ENCODE results near the gene KDM6A.

Gene KDM6A

DNA sequence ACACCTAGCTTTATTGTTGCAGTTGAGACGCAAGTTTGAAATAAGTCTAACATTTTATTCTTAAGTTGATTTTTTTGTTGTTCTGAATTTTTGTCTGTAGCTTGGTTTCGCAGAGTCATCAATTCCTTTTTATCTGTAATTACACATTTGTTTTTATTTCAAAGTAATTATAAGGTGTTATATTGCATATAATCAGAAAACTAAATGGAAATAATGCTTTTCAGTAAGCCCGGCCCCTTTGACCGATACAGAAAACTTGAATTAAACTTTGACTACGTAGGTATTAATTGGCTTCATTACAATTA lies 2.1 kb downstream of the KDM6A start:
- H3K4me3 ChIP-seq (ENCODE audit: low read length) = peak overlapping the region; percentile 70
- no peak for DNase-seq (ENCODE audit: low read depth)
- TF ChIP-seq, protein P1, sequence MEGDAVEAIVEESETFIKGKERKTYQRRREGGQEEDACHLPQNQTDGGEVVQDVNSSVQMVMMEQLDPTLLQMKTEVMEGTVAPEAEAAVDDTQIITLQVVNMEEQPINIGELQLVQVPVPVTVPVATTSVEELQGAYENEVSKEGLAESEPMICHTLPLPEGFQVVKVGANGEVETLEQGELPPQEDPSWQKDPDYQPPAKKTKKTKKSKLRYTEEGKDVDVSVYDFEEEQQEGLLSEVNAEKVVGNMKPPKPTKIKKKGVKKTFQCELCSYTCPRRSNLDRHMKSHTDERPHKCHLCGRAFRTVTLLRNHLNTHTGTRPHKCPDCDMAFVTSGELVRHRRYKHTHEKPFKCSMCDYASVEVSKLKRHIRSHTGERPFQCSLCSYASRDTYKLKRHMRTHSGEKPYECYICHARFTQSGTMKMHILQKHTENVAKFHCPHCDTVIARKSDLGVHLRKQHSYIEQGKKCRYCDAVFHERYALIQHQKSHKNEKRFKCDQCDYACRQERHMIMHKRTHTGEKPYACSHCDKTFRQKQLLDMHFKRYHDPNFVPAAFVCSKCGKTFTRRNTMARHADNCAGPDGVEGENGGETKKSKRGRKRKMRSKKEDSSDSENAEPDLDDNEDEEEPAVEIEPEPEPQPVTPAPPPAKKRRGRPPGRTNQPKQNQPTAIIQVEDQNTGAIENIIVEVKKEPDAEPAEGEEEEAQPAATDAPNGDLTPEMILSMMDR (IDR thresholded peaks at IDR 0.05; ENCODE audit: insufficient read depth, low read depth, low read length, missing control alignments) = no peak

DNA sequence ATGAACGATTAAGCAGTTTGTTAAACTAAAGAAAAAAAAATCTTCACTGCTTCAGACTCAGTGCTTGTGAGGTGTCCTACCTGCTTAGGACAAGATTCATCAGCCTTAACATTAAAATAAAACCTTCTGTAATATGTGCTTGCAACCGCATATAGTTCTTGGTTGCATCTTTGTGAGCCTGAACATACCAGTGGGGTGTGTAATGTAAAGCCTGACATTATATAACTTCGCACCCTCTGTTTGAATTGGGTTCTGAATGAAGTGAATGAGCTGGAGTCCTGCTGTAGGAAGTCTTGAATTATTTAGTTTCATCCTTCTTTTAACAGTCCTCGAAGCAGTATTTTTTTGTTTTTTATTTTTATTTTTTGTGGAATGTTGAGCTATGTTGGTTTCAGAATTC lies 3.1 kb downstream of the KDM6A start:
- DNase-seq (ENCODE audit: low read depth) = peak; percentile 43
- peak overlapping the region; percentile 70 for H3K4me3 ChIP-seq (ENCODE audit: low read length)
- TF ChIP-seq, protein P1 (IDR thresholded peaks at IDR 0.05; ENCODE audit: insufficient read depth, low read depth, low read length, missing control alignments) = no peak

DNA sequence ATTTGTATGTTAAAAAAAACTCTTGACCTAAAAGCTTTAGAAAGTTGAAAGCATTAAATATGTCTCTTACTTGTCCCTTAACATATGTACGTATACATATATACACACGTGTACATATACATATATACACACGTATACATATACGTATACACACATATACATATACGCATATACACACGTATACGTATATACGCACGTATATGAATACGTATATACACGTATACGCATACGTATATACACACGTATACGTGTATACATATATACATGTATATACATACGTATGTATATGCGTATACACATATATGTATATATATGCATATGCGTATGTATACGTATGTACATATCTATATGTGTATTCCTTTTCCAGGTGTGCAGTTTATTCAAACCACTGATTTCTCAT lies 3.8 kb downstream of the KDM6A start:
- TF ChIP-seq, protein P1 (IDR thresholded peaks at IDR 0.05; ENCODE audit: insufficient read depth, low read depth, low read length, missing control alignments) = no peak
- H3K4me3 ChIP-seq (ENCODE audit: low read length) = no peak overlapping the region
- DNase-seq (ENCODE audit: low read depth) = no peak

DNA sequence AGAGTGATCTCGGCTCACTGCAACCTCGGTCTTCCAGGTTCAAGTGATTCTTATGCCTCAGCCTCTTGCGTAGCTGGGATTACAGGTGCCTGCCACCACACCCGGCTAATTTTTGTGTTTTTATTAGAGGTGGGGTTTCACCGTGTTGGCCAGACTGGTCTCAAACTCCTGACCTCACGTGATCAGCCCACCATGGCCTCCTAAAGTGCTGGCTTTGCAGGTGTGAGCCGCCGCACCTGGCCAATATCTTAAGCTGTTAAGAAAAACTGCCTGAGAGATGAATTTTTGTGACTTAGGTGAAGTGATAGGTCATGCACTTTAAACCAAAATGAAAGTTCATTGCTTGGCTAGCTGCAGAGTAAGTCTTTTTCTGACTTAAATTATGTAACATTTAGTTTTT lies 5.8 kb downstream of the KDM6A start:
- no peak for DNase-seq (ENCODE audit: low read depth)
- TF ChIP-seq, protein P1 (IDR thresholded peaks at IDR 0.05; ENCODE audit: insufficient read depth, low read depth, low read length, missing control alignments) = no peak
- no peak overlapping the region for H3K4me3 ChIP-seq (ENCODE audit: low read length)

DNA sequence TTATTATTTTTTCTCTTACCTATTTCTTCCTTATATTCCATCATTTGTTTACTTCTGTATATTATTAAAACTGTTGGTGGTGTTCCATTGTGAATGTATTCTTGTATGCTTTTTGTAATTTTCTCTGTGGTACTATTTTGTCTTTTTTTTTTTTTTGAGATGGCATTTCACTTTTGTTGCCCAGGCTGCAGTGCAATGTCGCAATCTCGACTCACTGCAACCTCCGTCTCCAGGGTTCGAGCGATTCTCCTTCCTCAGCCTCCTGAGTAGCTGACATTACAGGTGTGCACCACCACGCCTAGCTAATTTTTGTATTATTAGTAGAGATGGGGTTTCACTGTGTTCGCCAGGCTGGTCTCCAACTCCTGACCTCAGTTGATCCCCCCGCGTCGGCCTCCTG lies 8.6 kb downstream of the KDM6A start:
- no peak for DNase-seq (ENCODE audit: low read depth)
- TF ChIP-seq, protein P1 (IDR thresholded peaks at IDR 0.05; ENCODE audit: insufficient read depth, low read depth, low read length, missing control alignments) = no peak
- H3K4me3 ChIP-seq (ENCODE audit: low read length) = no peak overlapping the region

DNA sequence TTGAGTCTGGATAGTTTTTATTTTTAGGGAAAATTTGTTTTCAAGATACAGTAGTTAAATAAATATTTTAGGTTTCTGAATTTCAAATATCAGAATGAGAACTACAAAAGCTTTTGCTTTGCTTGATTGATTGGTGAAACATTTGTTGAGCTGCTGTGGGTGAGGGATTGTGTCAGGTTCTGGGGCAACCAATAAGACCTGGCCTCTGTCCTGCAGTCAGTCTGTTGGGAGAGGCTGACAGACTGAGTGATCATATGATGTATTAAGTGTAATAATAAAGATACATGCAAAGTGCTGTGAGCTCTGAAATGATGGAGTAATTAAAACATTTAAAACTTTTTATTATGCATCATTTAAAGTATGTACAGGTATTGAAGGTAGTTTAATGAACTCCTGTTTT lies 9.6 kb downstream of the KDM6A start:
- H3K4me3 ChIP-seq (ENCODE audit: low read length) = no peak overlapping the region
- TF ChIP-seq, protein P1 (IDR thresholded peaks at IDR 0.05; ENCODE audit: insufficient read depth, low read depth, low read length, missing control alignments) = no peak
- no peak for DNase-seq (ENCODE audit: low read depth)

DNA sequence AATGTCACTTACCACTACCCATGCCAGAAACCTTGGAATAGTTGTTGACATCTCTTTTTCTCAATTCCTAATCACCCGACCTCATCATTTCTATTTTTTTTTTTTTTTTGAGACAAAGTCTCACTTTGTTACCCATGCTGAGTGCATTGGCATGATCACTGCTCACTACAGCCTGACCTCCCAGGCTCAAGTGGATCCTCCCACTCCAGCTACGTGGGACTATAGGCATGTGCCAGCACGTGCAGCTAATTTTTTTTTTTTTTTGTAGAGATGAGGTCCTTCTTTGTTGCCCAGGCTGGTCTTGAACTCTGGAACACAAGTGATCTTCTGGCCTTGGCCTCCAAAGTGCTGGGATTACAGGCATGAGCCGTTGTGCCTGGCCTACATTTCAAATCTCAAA lies 12.0 kb downstream of the KDM6A start:
- TF ChIP-seq, protein P1 (IDR thresholded peaks at IDR 0.05; ENCODE audit: insufficient read depth, low read depth, low read length, missing control alignments) = no peak
- DNase-seq (ENCODE audit: low read depth) = no peak
- no peak overlapping the region for H3K4me3 ChIP-seq (ENCODE audit: low read length)
